DMS153 treated with DMSO at 0.1 percent for 48 hours (cell line): ENCODE data around the gene INPP5D.
A peak's percentile ranks its signal among the peaks of the same experiment; 100 is the strongest.
"Not testable (repeated sequence)": the region's sequence is repeated elsewhere in the genome, so short reads cannot be mapped to it uniquely, and the experiment has no call there.

Experiments used
- DNase-seq: peaks from one replicate; lab custom pipeline; 2025; ENCODE audit not compliant: unreplicated experiment; lab: John Stamatoyannopoulos, UW

INPP5D gene

DNA sequence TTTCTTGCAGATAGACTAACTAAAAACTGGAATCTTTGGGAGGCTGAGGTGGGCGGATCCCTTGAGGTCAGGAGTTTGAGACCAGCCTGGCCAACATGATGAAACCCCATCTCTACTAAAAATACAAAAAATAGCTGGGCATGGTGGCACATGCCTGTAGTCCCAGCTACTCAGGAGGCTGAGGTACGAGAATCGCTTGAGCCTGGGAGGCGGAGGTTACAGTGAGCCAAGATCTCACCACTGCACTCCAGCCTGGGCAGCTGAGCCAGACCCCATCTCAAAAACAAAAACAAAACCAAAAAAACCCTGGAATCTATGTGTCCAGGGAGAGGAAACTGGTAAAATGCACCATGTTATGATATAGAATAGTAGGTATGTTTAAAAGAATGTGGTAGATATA lies 7.6 kb upstream of the INPP5D start:
- not testable (repeated sequence) for DNase-seq

DNA sequence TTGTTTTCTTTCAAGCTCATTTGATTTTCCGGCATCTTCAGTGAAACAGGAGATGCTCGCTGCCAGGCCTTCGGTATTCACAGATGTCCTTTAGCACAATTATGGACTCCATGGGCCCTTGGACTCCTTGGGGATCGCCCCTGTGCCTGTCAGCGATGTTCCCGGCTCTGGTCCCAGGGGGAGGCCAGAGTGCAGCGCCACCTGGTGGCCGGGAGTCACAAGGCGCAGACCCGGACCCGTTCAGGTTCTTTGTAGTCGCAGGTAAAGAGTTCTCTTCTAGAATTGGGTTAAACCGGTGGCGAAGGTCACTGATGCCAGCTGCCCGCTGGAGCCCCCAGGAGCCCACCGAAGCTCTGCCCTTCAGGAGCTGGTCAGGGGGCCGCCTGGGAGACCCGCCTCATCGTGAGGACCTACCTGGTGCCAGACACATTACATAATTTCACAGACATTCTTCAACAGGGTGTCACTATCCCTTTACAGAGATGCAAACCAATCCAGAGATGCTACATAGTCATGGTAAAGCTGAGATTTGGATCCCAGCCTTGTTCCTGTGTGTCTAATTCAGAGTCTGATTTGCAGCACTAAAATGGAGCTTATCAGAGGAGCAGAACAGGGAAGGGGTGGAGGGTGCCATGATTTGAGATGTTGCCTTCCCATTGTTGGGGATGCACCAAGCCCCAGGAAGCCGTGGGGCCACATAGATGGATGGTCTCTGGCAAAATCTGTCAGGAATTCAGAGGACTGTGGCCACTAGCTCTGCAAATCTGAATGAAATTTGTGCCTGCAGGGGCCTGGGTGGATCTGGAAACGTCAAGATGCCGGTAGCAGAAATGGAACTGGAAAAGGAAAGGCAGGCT lies 6.0 kb upstream of the INPP5D start:
- peak; percentile 14 for DNase-seq

DNA sequence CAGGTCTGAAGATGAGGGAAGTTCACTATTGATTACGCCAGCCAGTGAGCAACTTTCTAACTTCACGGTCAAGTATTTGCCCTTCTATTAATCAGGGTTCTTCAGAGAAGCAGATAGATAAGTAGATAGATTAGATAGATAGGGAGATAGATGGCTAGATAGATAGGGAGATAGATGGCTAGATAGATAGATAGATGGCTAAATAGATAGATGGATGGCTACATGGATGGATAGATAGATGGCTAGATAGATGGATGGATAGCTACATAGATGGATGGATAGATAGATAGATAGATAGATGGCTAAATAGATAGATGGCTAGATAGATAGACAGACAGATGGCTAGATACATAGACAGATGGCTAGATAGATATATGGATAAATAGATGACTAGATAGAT lies 4.8 kb upstream of the INPP5D start:
- DNase-seq, result no peak

DNA sequence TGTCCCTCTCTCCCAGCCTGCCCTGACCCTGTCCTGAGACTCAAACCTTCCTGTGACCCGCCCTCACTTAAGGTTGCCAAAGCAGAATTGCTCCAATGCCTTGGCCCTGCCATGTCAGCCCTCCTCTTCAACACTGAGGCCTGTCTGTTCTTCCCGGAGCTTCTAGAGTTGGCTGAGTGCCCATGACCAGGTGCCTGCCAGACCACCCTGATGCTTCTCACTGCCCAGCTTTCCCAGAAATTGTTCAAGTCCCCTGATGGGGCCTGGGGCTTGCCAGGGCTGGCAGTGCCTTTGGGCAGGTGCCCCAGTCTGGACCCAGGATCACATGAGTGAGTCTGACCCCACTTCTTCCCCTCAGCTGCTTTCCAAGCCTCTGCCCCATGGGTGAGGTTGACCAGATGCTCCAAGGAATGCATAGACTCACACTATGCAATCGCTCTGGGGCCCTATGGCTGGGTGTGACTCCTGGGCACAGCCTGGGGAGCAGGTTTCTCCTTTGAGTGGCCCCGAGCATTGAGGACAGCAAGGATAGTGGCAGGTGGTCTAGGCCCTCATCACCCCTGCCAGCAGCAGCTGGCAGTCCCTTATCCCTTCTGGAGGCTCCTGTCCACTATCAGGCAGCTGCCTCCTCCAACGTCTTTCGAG lies 3.1 kb upstream of the INPP5D start:
- no peak for DNase-seq

DNA sequence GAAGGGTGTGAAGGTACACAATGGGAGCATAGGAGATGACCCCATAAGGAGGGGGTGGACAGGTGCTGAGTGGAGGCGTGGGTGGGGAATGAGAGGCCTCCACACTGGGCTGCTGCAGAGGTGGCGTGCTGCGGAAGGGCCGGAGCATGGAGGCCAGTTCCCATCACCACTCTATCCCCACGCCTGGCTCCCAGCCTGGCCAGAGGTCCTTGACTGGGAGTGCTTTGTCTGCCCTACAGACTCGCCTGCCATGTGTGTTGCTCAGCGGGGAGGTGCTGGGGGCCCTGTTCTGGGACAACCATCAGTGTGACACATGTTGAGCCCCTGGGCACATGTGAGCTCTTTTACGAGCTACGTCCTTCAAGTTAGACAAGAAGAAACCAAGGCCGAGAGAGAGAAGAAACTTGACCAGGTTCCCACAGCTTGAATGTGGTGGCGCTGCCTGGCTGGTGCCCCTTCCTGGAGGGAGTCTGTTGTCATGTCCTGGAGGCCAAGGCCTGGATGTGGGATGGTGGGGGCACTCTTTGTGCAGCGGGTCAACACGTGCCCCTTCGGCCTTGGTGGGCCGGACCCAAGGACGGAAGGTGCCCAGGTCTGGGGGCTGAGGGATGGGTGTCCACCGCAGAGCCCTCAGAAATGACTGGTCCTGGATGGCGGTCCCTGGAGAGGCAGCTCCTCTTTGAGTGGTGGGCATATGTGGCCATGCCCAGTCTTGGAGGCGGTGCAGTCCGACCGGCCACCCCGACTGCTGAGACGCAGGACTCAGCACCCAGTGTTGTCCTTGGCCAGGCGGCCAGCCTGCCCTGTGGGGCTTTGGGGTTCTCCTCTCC lies 1.2 kb upstream of the INPP5D start:
- no peak for DNase-seq

DNA sequence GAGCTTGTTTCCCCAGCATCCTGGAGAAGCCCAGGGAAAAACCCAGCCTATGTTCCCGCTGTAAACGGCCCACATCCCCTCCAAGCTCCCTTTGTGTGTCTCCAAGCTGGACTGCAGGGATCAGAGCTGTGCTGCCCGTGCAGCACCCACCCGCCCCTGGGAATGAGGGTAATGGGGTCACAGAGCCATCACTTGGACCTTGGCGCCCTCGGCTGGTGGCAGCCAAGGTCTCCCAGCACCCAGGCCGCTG lies 670 bp upstream of the INPP5D start:
- DNase-seq, result no peak

DNA sequence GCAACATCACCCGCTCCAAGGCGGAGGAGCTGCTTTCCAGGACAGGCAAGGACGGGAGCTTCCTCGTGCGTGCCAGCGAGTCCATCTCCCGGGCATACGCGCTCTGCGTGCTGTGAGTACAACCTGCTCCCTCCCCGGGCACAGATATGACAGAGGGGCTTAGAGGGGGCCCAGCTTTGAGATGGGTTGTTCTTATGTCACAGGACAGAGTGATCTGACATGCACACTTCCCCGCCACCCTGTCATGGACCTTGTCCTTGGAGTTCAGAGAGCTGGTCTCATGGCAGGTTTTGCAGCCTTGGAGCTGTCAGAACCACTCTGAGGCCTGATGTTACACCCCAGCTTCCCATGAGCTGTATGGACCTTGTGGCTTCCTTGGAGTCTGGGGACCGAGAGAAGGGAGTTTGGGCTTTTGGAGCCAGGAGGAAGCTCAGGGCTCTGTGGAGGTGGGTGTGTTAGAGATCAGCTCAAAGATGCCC lies 398 bp downstream of the INPP5D start:
- peak; percentile 18 for DNase-seq

DNA sequence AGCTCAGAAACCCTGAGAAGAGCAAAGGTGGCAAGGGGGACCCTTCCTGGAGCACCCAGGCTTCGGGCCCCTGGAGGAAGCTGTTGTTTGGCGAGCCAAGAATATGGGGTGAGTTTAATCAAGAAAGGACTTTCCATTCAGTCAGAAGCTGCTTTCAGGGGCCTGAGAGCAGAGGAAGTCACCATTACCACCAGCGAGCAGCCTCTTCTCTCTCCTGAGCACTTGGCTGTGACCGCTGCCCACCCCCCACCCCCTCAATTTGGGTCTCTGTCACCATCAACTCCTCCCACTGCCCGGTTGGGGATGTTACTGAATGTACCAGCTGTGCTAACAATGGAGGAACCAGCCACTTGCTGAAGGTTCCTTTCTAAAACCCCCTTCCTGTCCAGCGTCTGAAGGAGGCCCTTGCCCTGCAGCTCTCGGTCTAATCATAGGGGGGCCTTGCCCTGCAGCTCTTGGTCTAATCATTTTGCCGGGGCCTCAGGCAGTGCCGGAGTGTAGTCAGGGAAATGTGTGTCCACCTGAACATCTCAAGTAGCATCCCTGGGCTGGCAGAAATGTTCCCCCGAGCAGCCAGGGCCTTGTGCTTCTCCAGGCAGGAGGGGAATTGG lies 943 bp downstream of the INPP5D start:
- DNase-seq, result no peak

DNA sequence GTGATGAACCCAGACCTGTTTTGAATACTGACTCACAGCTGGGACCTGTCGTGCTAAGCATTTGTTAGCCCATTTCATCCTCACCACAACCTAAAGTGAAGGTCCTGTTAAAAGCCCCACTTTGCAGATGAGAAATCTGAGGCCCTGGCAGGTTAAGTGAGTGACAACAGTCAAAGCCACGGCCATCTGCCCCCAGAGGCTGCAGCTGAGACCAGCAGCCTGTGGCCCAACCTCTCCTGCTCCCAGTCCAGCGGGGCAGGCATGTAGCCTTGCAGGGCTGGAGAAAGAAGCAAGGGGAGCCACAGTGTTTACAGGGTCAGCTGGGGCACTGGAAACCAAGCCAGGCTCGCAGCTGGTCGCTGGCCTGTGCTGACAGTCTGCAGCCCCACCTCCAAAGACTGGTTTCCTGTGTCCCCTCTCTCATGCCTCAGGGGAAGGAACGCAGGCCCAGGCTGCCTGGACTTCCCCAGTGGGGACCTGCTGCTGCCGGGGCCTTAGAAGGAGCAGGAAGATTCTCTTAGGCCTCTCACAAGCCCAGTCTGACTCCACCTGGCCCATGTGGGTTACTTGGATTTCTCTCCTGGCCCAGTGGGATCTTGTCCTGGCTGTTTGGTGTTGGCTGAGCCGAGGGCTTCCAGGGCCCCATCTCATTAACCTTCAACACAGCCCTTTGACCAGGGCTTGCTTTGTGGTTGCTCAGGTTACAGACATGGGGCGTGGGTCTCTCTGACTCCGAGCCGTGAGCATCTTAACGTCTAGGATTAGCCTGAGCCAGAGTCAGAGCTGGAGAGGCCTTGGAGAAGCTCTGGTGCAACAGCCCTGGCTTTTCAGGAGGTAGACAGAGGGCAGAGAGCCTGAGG lies 1.7 kb downstream of the INPP5D start:
- DNase-seq, result no peak

DNA sequence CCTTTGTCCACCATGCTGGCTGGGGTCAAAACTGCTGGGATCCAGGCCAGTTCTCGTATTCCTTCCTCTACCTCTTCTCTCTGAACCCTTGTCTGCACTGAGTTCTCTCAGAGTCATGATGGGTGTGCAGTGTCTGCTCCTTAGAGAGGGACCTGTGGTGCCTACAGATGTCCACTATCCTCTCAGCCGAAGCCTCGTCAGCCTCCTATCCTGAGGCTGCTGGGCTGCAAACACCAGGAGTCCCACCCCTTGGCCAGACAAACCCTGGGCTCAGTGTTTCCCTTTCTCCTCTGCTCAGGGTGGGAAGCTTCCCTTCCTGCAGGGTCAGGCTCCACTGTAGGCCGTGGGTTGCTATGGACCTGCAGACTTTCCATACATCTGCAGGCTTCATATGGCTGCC lies 2.3 kb downstream of the INPP5D start:
- no peak for DNase-seq

DNA sequence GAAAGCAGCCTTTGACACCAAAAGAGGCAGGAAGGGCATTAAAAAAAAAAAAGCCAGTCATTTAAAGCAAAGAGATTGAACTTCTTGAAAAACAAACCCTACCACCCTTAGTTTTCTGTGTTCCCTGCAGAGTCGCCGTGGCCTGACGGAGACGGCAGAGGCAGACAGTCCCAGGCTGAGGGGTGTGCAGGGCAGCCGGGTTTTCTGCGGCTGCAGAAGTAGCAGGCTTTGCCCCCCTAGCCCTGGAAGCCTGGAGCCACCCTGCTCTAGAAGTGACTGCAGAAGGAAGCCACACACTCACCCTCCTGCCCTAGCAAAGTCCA lies 2.8 kb downstream of the INPP5D start:
- no peak for DNase-seq

DNA sequence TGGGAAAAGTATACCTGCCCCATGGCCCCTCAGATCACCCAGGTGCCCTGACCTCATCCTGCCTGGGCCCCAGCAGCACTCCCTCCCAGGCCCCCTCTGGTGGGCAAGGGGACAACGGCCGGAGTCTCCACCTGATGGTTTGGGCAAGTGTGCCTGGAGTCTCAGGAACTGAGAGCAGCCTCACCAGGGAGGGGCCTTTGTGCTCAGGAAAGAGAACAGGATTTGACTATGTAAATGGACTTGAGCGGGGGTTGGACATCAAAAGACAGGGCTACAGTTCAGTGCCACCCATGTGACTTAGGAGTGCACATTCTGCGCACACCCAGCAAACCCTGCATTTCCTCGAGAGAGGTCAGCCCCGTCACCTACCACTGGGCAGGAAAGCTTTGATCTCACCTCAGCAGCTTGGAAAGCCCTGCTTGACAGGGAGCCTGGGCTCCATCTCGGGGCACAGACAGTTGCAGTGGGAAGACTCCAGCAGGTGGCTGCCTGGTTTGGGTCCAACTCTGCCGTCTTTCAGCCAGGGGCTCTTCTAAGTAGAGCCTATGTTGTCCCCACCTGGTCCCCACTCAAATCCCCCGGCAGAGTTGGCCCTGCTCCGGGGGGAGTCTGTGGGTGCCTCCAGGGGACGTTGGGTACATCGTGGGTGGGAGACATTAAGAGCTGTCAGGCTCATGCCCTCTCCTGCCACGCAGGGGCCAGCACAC lies 3.3 kb downstream of the INPP5D start:
- DNase-seq, result no peak

DNA sequence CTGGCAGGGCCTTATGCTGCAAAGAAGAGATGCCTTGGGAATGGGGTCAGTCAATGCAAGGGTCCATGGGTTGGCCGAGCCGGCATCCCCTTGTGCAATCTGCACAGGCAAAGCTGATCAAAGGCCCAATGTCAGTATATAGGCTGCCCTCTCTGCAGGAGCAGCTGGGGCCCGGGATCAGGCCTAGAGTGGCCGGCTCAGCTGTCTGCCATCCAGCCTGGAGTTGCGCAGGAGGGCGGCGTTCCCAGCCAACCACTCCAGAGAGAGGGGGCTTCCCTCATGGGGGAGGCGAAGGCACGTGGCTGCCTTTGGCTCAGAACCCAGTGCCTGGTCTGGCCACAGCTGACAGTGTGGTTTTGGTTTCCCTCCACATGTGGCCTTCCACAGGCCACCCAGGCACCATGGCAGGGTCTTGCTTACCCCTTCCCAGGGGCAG lies 3.9 kb downstream of the INPP5D start:
- DNase-seq, result no peak

DNA sequence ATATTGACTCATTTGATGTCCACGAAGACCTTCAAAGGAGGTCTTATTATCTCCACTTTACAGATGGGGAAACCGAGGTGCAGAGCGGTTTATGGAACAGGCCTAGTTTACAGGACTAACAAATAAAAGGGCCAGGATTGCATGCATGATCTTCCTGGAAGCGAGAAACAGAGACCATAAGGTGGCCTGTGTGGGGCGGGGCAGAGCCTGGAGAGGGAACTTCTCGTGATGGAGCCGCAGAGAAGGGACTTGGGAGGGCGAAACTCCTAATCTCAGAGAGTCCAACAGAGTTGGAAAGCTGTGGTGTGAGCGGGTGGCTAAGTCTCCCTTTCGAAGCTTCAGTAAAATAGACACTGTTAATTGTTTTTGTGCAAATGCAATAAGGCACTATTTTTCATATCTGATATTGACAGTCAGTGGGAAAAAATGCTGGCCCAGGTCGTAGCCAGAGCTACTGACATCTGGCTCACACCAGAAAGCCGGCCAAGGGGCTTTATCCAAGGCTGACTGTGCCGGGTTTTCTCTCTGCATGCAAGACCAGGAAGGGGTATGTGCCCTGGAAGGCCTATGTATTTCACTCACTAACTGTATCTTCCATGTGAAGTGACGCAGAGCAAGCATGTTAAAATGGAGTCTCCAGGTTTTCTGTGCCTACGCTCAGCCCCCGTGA lies 4.5 kb downstream of the INPP5D start:
- no peak for DNase-seq

DNA sequence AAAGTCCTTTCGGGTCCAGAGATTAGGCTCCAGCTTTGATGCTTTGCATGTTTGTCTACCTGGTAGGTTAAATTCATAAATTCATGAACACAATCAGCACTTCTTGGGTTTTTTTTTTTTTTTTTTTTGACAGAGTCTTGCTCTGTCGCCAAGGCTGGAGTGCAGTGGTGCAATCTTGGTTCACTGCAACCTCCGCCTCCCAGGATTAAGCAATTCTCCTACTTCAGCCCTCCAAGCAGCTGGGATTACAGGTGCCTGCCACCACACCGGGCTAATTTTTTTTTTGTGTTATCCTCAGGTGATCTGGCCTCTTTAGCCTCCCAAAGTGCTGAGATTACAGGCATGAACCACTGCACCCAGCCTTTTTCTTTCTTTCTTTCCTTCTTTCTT lies 5.1 kb downstream of the INPP5D start:
- DNase-seq, result not testable (repeated sequence)

DNA sequence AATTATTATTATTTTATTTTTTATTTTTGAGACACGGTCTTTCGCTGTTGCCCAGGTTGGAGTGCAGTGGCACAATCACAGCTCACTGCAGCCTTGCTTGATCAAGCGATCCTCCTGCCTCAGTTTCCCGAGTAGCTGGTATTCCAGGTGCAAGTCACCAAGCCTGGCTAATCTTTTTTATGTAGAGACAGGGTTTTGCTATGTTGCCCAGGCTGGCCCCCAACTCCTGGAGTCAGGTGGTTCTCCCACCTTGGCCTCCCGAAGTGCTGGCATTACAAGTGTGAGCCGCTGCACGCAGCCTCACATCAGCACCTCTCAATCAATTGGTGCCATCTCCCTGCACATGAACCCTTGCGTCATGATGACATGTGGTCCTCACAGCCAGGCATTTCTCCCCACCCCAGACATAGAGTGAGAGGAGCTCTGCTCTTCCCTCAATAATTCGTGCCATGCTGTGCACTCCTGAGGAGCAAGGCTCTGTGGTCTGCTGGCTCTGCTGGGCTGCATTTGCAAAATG lies 5.9 kb downstream of the INPP5D start:
- no peak for DNase-seq

DNA sequence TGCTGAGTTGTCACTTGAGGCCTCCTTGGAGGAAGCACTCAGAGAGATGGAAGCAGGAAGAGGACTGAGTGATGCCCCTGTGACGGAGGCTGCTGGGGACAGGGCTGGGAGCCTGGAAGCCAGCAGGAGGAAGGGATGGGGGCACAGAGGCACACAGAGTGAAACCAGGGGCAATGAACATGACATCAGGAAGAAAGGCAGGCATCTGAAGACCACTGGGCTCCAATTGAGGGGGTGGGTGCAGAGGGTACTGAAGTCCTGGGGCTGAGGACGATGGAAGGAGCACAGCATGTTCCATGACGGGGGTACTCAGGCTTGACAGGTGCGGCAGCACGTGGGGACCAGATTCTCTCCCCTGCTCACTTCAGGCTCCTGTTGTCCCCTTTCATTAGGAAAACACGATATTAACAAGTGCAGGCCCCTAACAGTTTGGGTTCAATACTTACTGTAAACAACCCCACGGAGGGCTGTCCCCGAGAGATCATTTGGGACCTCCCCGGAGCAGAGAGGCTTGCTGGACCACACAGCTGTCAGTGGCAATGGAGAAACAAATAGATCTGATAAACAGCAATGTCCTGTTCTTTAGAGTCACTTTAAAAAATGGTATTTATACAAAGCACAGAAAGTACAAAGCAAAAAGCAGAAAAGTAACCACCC lies 8.7 kb downstream of the INPP5D start:
- no peak for DNase-seq

DNA sequence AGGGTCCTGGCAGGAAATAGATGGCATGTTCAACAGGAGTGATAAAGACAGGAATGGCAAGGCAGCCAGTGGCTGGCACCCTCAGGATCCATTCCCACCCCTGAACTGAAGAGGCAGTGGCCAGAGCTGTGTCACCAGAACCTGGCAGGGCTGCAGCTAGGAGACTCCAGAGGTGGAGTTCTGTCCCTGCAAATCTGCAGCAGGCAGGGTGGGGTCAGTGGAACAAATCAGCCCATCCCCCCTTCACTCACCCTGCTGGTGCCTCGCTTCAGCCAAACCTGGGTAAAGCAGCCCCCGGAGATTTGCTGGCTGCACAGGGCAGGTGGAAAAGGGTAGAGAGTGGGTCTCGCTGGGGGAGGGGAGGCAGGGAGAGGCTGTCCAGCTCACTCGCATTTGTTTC lies 12.7 kb downstream of the INPP5D start:
- no peak for DNase-seq

DNA sequence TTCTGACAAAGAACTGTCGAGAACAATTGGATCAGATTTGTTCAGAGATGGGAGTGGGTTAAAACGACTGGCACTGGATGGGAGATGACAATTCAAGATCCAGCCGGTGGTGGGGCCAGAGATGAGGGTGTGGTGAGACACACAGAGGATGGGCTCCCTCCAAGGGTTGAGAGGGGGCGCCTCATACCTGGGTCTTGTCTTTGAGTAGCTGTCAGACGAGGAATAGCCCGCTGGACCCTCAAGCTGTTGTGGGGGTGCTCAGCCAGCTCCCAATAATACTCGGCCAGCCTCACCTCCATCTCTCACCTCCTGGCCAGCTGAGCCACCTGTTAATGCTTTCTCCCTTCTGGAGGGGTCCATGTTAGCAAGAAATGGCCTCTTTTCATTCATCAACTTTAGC lies 14.0 kb downstream of the INPP5D start:
- DNase-seq, result no peak
